ENCODE data around the gene WBP11.

DNA sequence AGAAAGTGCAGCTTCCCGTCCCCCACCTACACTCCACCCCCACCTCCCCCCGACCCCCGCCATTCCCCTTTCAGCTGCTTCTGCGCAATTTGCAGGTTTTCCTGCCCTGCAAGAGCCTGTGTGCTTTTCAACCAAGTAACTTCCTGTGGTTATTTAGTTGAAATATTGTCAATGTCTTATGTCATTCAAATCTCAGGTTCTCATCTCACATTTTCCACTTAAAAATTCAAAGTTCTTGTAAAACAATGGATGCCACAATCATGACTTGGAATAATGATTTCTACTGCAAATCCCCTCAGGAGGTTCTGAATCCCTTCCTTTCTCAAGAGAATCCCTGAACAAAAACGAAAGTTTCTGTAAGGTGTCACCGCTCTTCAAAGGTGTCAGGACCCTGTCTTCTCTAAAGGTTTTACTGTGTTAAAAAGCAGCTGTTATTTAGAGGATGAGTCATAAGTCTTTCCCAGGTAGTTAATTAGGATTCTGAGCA lies 31.6 kb downstream of the WBP11 start:
- TF ChIP-seq POLR2AphosphoS5 (IDR thresholded peaks at IDR 0.05) (no peak), CTCF (IDR thresholded peaks at IDR 0.05) (no peak), POLR2A (IDR thresholded peaks at IDR 0.05) (no peak)
